Amniotic epithelial cell (primary cell): ENCODE results near the gene FAM110A.
"Not testable (repeated sequence)": the region's sequence is repeated elsewhere in the genome, so short reads cannot be mapped to it uniquely, and the experiment has no call there.

Source experiments
- DNase-seq: peaks from one replicate; pipeline ENCODE4 v3.0.0-alpha.2; 2010; ENCODE audit warnings: low read depth

FAM110A gene

GRCh38 chr20:823574-823902 is 10.0 kb upstream of the FAM110A start:
- DNase-seq, result no peak

GRCh38 chr20:824490-824889 is 9.0 kb upstream of the FAM110A start:
- DNase-seq, result no peak

- no peak for DNase-seq
Observed at GRCh38 chr20:824916-825315, 8.6 kb upstream of the FAM110A start.

- DNase-seq, result no peak
Observed at GRCh38 chr20:825710-826421, 7.6 kb upstream of the FAM110A start.

GRCh38 chr20:826695-827323 is 6.7 kb upstream of the FAM110A start:
- no peak for DNase-seq

- not testable (repeated sequence) for DNase-seq
Observed at GRCh38 chr20:827981-828380, 5.5 kb upstream of the FAM110A start.

GRCh38 chr20:828987-829386 is 4.5 kb upstream of the FAM110A start:
- DNase-seq, result peak; percentile 58

GRCh38 chr20:829551-829950 is 4.0 kb upstream of the FAM110A start:
- DNase-seq, result peak; percentile 89

GRCh38 chr20:830011-830521 is 3.4 kb upstream of the FAM110A start:
- DNase-seq, result peak; percentile 95

- no peak for DNase-seq
Observed at GRCh38 chr20:831251-831650, 2.3 kb upstream of the FAM110A start.

- no peak for DNase-seq
Observed at GRCh38 chr20:831956-832355, 1.6 kb upstream of the FAM110A start.

GRCh38 chr20:833121-833449 is 430 bp upstream of the FAM110A start:
- no peak for DNase-seq

- DNase-seq, result no peak
Observed at GRCh38 chr20:834151-834746, 734 bp downstream of the FAM110A start.

GRCh38 chr20:835608-836045 is 2.1 kb downstream of the FAM110A start:
- no peak for DNase-seq

- DNase-seq, result no peak
Observed at GRCh38 chr20:836190-836589, 2.7 kb downstream of the FAM110A start.

- no peak for DNase-seq
Observed at GRCh38 chr20:839015-839414, 5.5 kb downstream of the FAM110A start.

GRCh38 chr20:839626-840025 is 6.1 kb downstream of the FAM110A start:
- DNase-seq, result no peak

- DNase-seq, result no peak
Observed at GRCh38 chr20:840503-840857, 7.0 kb downstream of the FAM110A start.

GRCh38 chr20:840858-841567 is 7.5 kb downstream of the FAM110A start:
- peak; percentile 15 for DNase-seq

- DNase-seq, result no peak
Observed at GRCh38 chr20:841568-842546, 8.3 kb downstream of the FAM110A start.

- DNase-seq, result no peak
Observed at GRCh38 chr20:842547-842940, 9.0 kb downstream of the FAM110A start.

- DNase-seq, result no peak
Observed at GRCh38 chr20:843912-844311, 10.4 kb downstream of the FAM110A start.
